Fibroblast of the aortic adventitia (primary cell): ENCODE data around the gene EMX2. TPM values are rescaled to one million over a fixed set of nuclear protein-coding genes. Genes with fewer than 3 reads are reported as not detected.

Source experiments
- DNase-seq: peaks from one replicate; pipeline ENCODE4 v3.0.0-alpha.2; 2010; ENCODE audit warnings: low read depth
- H3K4me3 ChIP-seq: 2 replicates; pipeline ENCODE4 v1.5.1; 2011; ENCODE audit warnings: low read depth, mild to moderate bottlenecking, control low read depth, low read length, moderate library complexity
- CTCF ChIP-seq: IDR thresholded peaks from 2 replicates; pipeline ENCODE4 v1.5.1; 2011; ENCODE audit warnings: mild to moderate bottlenecking, low read length, control low read depth, inconsistent platforms; ENCODE audit not compliant: insufficient read depth
- total RNA-seq: library from RNA; depleted of rRNA; stranded (reverse); fragments of >200 nt; gene quantifications from 2 replicates; pipeline ENCODE4 v1.2.3, GENCODE V29; 2012; ENCODE audit warnings: low replicate concordance

Gene EMX2
- 0.18 and 1.1 TPM in 2 replicates for total RNA-seq

GRCh38 chr10:117542706-117543224 is at the start of gene EMX2:
TSS of gene EMX2 (plus strand) at chr10:117542746. CDS start at chr10:117543268, 522 bp downstream.
- no peak for DNase-seq
- no peak for TF ChIP-seq CTCF
- H3K4me3 ChIP-seq, result peak within 1 kb of the TSS; percentile 13

- H3K4me3 ChIP-seq, result no peak overlapping the region
- no peak for TF ChIP-seq CTCF
- DNase-seq, result no peak
Observed at GRCh38 chr10:117496031-117496430, 46.5 kb upstream of the EMX2 start.

GRCh38 chr10:117496616-117497028 is 45.9 kb upstream of the EMX2 start:
- peak; percentile 83 for DNase-seq
- no peak overlapping the region for H3K4me3 ChIP-seq
- peak; percentile 96 for TF ChIP-seq CTCF

GRCh38 chr10:117497736-117498135 is 44.8 kb upstream of the EMX2 start:
- TF ChIP-seq CTCF, result no peak
- no peak for DNase-seq
- H3K4me3 ChIP-seq, result no peak overlapping the region

GRCh38 chr10:117499248-117500105 is 43.1 kb upstream of the EMX2 start:
- TF ChIP-seq CTCF, result no peak
- no peak for DNase-seq
- no peak overlapping the region for H3K4me3 ChIP-seq

GRCh38 chr10:117500456-117500855 is 42.1 kb upstream of the EMX2 start:
- no peak for TF ChIP-seq CTCF

More at GRCh38 chr10:117500456-117500855, 42.1 kb upstream of the EMX2 start:
- H3K4me3 ChIP-seq, result no peak overlapping the region
- DNase-seq, result no peak
